IPS-15b (cell line): ENCODE measurements around the gene IGSF21.

Experiments
- H3K27me3 ChIP-seq: one replicate; pipeline ENCODE4 v1.6.1; 2013; ENCODE audit warnings: low read length; ENCODE audit not compliant: control insufficient read depth, insufficient read depth
- H3K36me3 ChIP-seq: one replicate; pipeline ENCODE4 v1.6.1; 2013; ENCODE audit warnings: low read length; ENCODE audit not compliant: control insufficient read depth, insufficient read depth
- H3K4me1 ChIP-seq: one replicate; pipeline ENCODE4 v1.6.1; 2013; ENCODE audit warnings: mild to moderate bottlenecking, low read length; ENCODE audit not compliant: control insufficient read depth, insufficient read depth
- H3K4me3 ChIP-seq: one replicate; pipeline ENCODE4 v1.5.1; 2013; ENCODE audit warnings: low read depth, low read length
- H3K9ac ChIP-seq: one replicate; pipeline ENCODE4 v1.6.1; 2013; ENCODE audit warnings: low read depth, mild to moderate bottlenecking, low read length
- H3K9me3 ChIP-seq: one replicate; pipeline ENCODE4 v1.6.1; 2013; ENCODE audit warnings: mild to moderate bottlenecking, low read length; ENCODE audit not compliant: control insufficient read depth, insufficient read depth

IGSF21 gene

DNA sequence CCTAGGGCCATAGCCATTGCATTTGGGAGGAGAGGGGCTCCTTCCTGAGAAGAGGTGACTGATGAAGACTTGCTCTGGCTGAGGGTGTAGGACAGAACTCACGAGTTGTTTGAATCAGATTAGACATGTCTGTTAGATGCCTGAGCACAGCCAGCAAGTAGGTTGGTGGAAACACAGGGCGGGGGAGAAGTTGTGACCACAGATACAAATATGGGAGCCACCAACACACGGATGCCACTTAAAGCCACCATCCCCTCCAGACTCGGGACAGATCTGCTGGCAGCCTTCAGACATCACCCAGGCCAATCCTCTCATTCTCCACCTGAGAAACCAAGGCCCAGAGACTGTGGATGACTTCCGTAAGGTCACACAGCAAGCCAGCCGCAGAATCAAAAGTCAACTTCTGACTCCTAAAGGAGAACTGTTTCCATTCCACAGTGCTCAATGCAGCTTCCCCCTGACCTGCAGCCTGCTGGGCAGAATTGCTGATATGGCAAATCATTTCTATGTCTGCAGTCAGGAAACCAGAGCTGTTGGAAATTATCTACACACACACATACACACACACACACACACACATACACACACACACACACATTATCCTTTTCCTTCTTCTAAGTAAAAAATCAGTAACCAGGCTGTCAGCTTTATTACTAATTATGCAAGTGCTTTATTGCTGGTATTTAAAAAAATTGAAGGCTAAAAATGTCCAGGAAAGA lies 196.7 kb downstream of the IGSF21 start:
- no peak overlapping the region for H3K9ac ChIP-seq
- H3K4me3 ChIP-seq: no peak overlapping the region
- H3K9me3 ChIP-seq: no peaks in the 10 kb centered on the region
- no peaks in the 10 kb centered on the region for H3K27me3 ChIP-seq
- peaks cover 3% of the 10 kb centered on the region for H3K4me1 ChIP-seq
- no peaks in the 10 kb centered on the region for H3K36me3 ChIP-seq

DNA sequence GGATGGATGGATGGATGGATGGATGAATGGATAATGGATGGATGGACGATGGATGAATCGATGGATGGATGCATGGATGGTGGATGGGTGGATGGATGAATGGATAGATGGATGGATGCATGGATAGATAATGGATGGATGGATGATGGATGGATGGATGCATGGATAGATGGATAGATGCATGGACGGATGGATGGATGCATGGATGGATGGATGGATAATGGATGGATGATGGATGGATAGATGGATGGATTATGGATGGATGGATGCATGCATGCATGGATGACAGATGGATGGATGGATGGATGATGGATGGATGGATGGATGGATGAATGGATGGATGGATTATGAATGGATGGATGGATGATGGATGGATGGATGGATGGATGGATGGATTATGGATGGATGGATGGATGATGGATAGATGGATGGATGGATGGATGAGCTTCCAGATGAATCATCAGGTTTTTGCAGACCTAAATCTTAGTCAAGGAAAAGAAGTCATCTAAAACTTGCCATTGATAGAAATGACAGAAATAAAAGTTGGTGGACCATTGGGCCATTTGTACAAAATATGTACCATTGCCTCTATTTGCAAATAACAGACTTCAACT lies 197.7 kb downstream of the IGSF21 start:
- Histone ChIP-seq H3K9ac (no peak overlapping the region), H3K4me1 (no peaks in the 10 kb centered on the region), H3K9me3 (no peaks in the 10 kb centered on the region), H3K27me3 (no peaks in the 10 kb centered on the region), H3K36me3 (no peaks in the 10 kb centered on the region), H3K4me3 (no peak overlapping the region)

DNA sequence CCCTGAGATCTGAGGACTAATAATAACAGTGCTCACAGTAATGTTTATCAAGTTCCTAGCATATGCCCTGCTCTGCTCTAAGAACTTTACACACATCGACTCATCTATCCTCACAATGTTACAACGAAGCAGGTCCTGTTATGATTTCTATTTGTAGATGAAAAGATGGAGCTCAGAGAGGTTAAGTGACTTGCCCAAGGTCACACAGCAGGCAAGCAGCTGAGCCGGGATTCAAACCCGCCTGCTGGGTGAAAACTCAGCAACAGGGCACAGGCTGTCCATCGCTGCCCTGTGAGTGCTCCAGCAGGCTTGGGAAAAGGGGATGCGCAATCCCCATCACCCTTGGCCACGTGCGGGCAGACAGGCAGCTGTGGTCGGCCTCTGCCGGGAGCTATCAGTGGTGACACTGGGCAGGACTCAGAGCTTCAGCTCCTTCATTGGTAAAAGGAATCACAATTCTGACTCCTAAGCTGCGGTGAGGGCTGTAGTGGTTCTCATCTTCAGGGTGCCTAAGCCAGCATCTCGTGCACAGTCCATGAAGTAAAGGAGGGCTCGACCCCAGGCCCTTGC lies 199.8 kb downstream of the IGSF21 start:
- H3K9me3 ChIP-seq: no peaks in the 10 kb centered on the region
- no peaks in the 10 kb centered on the region for H3K4me1 ChIP-seq
- no peak overlapping the region for H3K9ac ChIP-seq
- no peak overlapping the region for H3K4me3 ChIP-seq
- H3K36me3 ChIP-seq: no peaks in the 10 kb centered on the region
- no peaks in the 10 kb centered on the region for H3K27me3 ChIP-seq

DNA sequence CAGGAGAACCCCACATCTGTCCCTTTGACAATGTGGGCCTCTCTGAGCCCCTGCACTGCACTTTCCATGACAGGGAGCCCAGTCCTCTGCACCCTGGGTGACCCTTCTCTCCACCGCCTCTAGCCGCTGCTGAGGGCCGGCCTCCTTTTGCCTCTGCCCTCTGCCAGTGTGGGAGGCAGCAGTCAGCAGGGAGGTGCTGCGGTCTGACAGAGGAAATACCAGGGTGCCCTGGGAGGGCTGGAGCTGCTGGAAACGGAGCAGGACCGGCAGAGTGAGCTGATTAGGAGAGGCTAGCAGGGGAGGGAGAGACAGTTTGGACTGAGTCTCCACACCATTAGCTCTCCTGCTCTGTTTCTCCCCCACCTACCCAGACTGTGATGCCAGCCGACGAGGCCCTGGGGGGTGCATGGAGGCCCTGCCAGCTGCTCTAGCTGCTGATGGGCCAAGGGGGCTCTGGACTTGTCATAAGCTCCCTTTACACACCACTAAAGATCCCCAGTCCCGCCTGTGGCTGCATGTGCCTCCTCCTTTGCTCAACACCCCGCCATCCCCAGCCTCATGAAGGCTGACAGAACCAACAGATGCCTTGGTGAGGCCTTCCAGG lies 202.1 kb downstream of the IGSF21 start:
- Histone ChIP-seq H3K9ac (no peak overlapping the region), H3K4me3 (no peak overlapping the region), H3K36me3 (no peaks in the 10 kb centered on the region), H3K4me1 (no peaks in the 10 kb centered on the region), H3K27me3 (no peaks in the 10 kb centered on the region), H3K9me3 (no peaks in the 10 kb centered on the region)

DNA sequence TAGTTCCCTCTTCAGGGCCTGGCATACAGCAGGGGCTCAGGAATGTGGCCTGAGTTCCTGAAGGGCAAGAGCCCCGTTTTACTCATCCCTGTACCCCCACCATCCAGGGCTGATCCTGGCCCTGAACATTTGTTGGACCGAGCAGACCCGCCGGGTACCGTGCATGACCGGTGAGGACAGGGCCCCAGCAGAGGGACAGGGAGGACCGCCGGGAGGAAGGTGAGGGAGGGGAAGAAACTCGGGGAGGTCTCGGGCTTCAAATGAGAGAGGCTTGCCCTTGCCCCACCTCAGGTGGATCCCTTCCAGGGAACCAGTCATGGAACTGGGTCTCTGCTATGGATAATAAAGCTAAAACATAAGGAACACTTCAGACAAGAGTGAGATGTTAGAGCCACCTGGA lies 205.4 kb downstream of the IGSF21 start:
- Histone ChIP-seq H3K4me3 (no peak overlapping the region), H3K9me3 (no peaks in the 10 kb centered on the region), H3K9ac (no peak overlapping the region), H3K27me3 (no peaks in the 10 kb centered on the region), H3K36me3 (no peaks in the 10 kb centered on the region), H3K4me1 (no peaks in the 10 kb centered on the region)

DNA sequence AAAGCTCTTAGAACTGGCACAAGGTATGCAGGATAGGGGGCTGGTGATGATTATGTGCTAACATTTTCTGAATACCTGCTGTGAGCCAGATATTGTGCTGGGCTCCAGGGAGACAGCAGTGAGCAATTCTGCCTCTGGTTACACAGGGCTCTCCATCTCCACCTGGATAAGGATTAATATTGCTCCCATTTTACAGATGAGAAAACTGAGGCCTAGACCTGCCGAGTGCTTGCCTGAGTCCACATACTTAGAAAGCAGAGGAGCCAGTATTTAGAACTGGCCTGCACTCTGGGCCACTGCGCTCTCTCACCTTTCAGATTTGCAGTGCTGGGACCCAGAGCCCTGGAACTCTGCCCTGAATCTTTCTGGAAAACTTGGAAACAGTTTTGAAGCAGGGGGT lies 205.9 kb downstream of the IGSF21 start:
- Histone ChIP-seq H3K9ac (no peak overlapping the region), H3K27me3 (no peaks in the 10 kb centered on the region), H3K4me1 (no peaks in the 10 kb centered on the region), H3K36me3 (no peaks in the 10 kb centered on the region), H3K9me3 (no peaks in the 10 kb centered on the region), H3K4me3 (no peak overlapping the region)

DNA sequence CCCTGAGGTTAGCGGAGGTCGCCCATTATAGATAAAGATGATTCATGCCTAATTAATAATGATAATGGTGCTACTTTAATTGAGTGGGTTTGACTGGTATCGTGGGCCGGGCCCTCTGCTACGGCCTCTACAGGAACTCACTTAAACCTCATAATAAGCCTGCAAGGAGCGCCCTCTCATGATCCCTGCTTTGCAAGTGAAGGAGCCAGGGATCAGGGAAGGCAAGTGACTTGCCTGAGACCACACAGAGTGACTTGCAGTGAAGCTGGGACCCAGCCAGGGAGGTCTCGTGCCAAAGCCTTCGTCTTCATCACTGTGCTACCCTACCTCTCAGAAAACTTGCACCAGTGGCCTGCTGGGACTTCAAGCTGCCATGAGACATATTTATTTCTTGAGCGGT lies 206.8 kb downstream of the IGSF21 start:
- no peaks in the 10 kb centered on the region for H3K4me1 ChIP-seq
- H3K9ac ChIP-seq: no peak overlapping the region
- H3K27me3 ChIP-seq: no peaks in the 10 kb centered on the region
- H3K9me3 ChIP-seq: no peaks in the 10 kb centered on the region
- no peak overlapping the region for H3K4me3 ChIP-seq
- H3K36me3 ChIP-seq: no peaks in the 10 kb centered on the region

DNA sequence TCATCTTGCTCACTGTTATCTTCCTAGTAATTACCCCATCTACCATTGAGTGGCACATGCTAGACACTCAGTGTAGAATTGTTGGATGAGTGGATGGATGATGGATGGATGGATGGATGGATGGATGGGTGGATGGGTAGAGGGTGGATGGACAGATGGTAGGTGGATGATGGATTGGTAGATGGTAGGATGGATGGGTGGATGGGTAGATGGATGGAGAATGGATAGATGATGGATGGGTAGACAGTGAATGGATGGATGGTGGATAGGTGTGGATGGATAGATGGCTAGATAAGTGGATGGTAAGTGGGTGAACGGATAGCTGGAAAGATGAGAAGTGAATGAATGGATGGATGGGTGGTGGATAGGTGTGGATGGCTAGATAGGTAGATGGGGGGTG lies 207.9 kb downstream of the IGSF21 start:
- Histone ChIP-seq H3K27me3 (no peaks in the 10 kb centered on the region), H3K4me1 (no peaks in the 10 kb centered on the region), H3K4me3 (no peak overlapping the region), H3K9ac (no peak overlapping the region), H3K36me3 (no peaks in the 10 kb centered on the region), H3K9me3 (no peaks in the 10 kb centered on the region)

DNA sequence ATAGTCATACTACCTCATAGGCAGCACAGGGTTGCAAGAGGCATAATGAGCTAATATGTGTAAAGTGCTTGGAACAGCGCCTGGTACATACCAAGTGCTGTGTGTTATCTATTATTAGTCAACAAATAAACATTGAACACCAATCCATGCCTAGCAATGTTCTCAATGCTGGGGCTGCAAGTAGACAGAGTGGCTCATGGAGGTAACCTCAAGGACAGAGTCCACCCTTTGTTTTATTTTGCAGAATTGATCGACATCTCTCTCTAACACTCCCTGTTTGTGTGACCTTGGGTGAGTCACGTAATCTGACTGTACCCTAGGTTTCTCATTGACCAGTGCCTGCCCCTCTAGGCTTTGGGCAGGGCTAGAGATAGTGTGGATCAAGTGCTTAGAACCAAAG lies 209.2 kb downstream of the IGSF21 start:
- Histone ChIP-seq H3K9me3 (no peaks in the 10 kb centered on the region), H3K9ac (no peak overlapping the region), H3K4me3 (no peak overlapping the region), H3K36me3 (no peaks in the 10 kb centered on the region), H3K4me1 (no peaks in the 10 kb centered on the region), H3K27me3 (no peaks in the 10 kb centered on the region)

DNA sequence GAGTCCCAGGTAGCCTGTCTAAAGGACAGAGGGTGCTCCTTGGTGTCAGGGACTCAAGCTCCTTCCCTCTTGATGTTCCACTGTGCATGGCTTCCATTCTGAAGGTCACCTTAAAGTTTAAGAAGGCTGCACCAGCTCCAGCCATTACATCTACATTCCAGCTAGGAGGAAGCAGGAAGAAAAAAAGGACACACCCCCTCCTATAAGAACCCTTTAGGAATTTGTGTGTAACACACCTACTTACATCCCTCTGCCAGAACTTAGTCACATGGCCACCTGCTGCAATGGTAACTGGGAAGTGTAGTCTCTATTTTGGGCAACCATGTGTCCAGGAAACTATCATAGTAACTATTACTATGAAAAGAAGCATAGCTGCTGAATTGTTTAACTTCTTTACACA lies 211.5 kb downstream of the IGSF21 start:
- Histone ChIP-seq H3K9me3 (no peaks in the 10 kb centered on the region), H3K4me3 (no peak overlapping the region), H3K36me3 (no peaks in the 10 kb centered on the region), H3K27me3 (peaks cover 6% of the 10 kb centered on the region), H3K4me1 (no peaks in the 10 kb centered on the region), H3K9ac (no peak overlapping the region)

DNA sequence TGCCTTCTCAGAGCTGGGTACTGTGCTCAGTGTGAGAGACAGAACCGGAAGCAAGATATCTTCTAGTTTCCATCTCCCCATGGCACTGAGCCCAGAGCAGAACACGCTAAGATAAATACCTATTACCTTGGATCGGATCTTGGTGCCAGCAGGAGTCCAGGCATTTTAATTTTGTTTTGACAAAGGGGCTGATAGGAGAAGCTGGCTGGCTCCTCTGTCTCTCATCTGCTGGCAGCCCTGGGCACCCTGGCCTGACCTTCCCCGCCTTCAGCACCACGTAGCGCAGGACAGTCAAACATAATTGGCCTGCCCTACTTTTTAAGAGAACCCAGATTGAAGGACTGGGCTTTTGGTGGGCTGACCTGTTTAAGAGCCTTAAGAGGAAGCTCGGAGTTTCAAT lies 212.5 kb downstream of the IGSF21 start:
- Histone ChIP-seq H3K4me3 (no peak overlapping the region), H3K9me3 (no peaks in the 10 kb centered on the region), H3K36me3 (no peaks in the 10 kb centered on the region), H3K9ac (no peak overlapping the region), H3K27me3 (peaks cover 6% of the 10 kb centered on the region), H3K4me1 (no peaks in the 10 kb centered on the region)
